ENCODE measurements around the gene MARVELD1.
A peak's percentile ranks its signal among the peaks of the same experiment; 100 is the strongest.

Gene MARVELD1

GRCh38 chr10:97724341-97724941 lies 10.9 kb downstream of the MARVELD1 start:
- peak; percentile 92 to 100 for DNase-seq

- no peak for DNase-seq
Observed at GRCh38 chr10:97726636-97727178, 13.2 kb downstream of the MARVELD1 start.

- DNase-seq = no peak
Observed at GRCh38 chr10:97729014-97729413, 15.5 kb downstream of the MARVELD1 start.

GRCh38 chr10:97731346-97732051 lies 18.0 kb downstream of the MARVELD1 start:
- DNase-seq = peak; percentile 55 to 87

- DNase-seq = no peak
Observed at GRCh38 chr10:97732052-97732359, 18.5 kb downstream of the MARVELD1 start.

- no peak for DNase-seq
Observed at GRCh38 chr10:97733256-97733655, 19.7 kb downstream of the MARVELD1 start.

GRCh38 chr10:97734021-97734420 lies 20.5 kb downstream of the MARVELD1 start:
- no peak for DNase-seq

GRCh38 chr10:97736403-97736901 lies 22.9 kb downstream of the MARVELD1 start:
- no peak for DNase-seq

GRCh38 chr10:97736902-97737769 lies 23.6 kb downstream of the MARVELD1 start, which contains the start of gene ZFYVE27:
Gene ZFYVE27 (plus strand): TSS chr10:97737128. CDS start chr10:97738478, 1,350 bp downstream.
- DNase-seq = peak; percentile 94 to 99

GRCh38 chr10:97737770-97738265 lies 24.3 kb downstream of the MARVELD1 start:
- no peak for DNase-seq

- DNase-seq = no peak
Observed at GRCh38 chr10:97738616-97739015, 25.1 kb downstream of the MARVELD1 start.

- no peak for DNase-seq
Observed at GRCh38 chr10:97740613-97741012, 27.1 kb downstream of the MARVELD1 start.

GRCh38 chr10:97743169-97743943 lies 29.8 kb downstream of the MARVELD1 start:
- no peak for DNase-seq

GRCh38 chr10:97744405-97745035 lies 31.0 kb downstream of the MARVELD1 start:
- DNase-seq = no peak

GRCh38 chr10:97747573-97747972 lies 34.0 kb downstream of the MARVELD1 start:
- no peak for DNase-seq

- DNase-seq = no peak
Observed at GRCh38 chr10:97748116-97748515, 34.6 kb downstream of the MARVELD1 start.

- no peak for DNase-seq
Observed at GRCh38 chr10:97752956-97753355, 39.4 kb downstream of the MARVELD1 start.

- no peak for DNase-seq
Observed at GRCh38 chr10:97754726-97755125, 41.2 kb downstream of the MARVELD1 start.

- no peak for DNase-seq
Observed at GRCh38 chr10:97755718-97756117, 42.2 kb downstream of the MARVELD1 start.

GRCh38 chr10:97757471-97757870 lies 43.9 kb downstream of the MARVELD1 start:
- DNase-seq = no peak

- DNase-seq = peak; percentile 31 to 68
Observed at GRCh38 chr10:97759158-97759887, 45.8 kb downstream of the MARVELD1 start.
